Gastrocnemius medialis (tissue), 4 donors: ENCODE data around the gene ST6GALNAC1.

Experiments
- CTCF ChIP-seq, 5 experiments: fragments of 450-650 bp in 3 of 5; fragments of 200-600 bp in 2 of 5; sonication (generic) in 2 of 5; IDR thresholded peaks in 4 of 5; conservative IDR thresholded peaks in 1 of 5; 1 replicate in 4 of 5; 2 replicates in 1 of 5; pipeline ENCODE4 v1.5.1; 2016 to 2019; ENCODE audit warnings: antibody characterized with exemption in 5 of 5, mild to moderate bottlenecking in 3 of 5, moderate library complexity in 3 of 5
- POLR2A ChIP-seq, 2 donors: fragments of 450-650 bp; IDR thresholded peaks; one replicate each; pipeline ENCODE4 v1.6.1; 2017; ENCODE audit warnings: antibody characterized with exemption in 2 of 2, mild to moderate bottlenecking in 2 of 2, moderate library complexity in 2 of 2

GRCh38 chr17:76586741-76587487 is 56.6 kb downstream of the ST6GALNAC1 start:
- TF ChIP-seq CTCF (IDR thresholded peaks at IDR 0.05 in 4 of 5, conservative IDR thresholded peaks at IDR 0.05 in 1 of 5) (no peak), POLR2A (IDR thresholded peaks at IDR 0.05) (no peak)
